Measurements from ENCODE around the gene TTC3. TPM values are rescaled to one million over a fixed set of nuclear protein-coding genes. Genes with fewer than 3 reads are reported as not detected.
"Not testable (repeated sequence)": the region's sequence is repeated elsewhere in the genome, so short reads cannot be mapped to it uniquely, and the experiment has no call there.

Gene TTC3
- total RNA-seq, 1 donor from 2014 or later: 216 TPM

- H3K4me3 Mint-ChIP-seq: no peak overlapping the region
- TF ChIP-seq CTCF (conservative IDR thresholded peaks at IDR 0.05): no peak
Measured at GRCh38 chr21:37032293-37032692, 40.8 kb upstream of the TTC3 start.

GRCh38 chr21:37032877-37033471 is 40.1 kb upstream of the TTC3 start:
- Mint-ChIP-seq H3K9me3 (no peaks in the 10 kb centered on the region), H3K27ac (ENCODE audit: unreplicated experiment) (no peak overlapping the region), H3K27me3 (ENCODE audit: low read depth) (no peaks in the 10 kb centered on the region), H3K4me1 (peaks cover 4% of the 10 kb centered on the region), H3K36me3 (ENCODE audit: low read depth) (no peaks in the 10 kb centered on the region), H3K4me3 (no peak overlapping the region)
- no peak for DNase-seq (ENCODE audit: low read depth, low spot score)
- TF ChIP-seq CTCF (conservative IDR thresholded peaks at IDR 0.05): no peak

More at GRCh38 chr21:37032293-37032692, 40.8 kb upstream of the TTC3 start:
- Mint-ChIP-seq H3K27me3 (ENCODE audit: low read depth) (no peaks in the 10 kb centered on the region), H3K4me1 (peaks cover 4% of the 10 kb centered on the region), H3K9me3 (no peaks in the 10 kb centered on the region), H3K27ac (ENCODE audit: unreplicated experiment) (peak overlapping the region; percentile 36), H3K36me3 (ENCODE audit: low read depth) (no peaks in the 10 kb centered on the region)
- no peak for DNase-seq (ENCODE audit: low read depth, low spot score)

GRCh38 chr21:37034394-37034793 is 38.7 kb upstream of the TTC3 start:
- H3K36me3 Mint-ChIP-seq (ENCODE audit: low read depth); H3K4me3 Mint-ChIP-seq; H3K27ac Mint-ChIP-seq (ENCODE audit: unreplicated experiment); H3K27me3 Mint-ChIP-seq (ENCODE audit: low read depth); DNase-seq (ENCODE audit: low read depth, low spot score); H3K4me1 Mint-ChIP-seq; H3K9me3 Mint-ChIP-seq: not testable (repeated sequence)

GRCh38 chr21:37036177-37036576 is 36.9 kb upstream of the TTC3 start:
- H3K9me3 Mint-ChIP-seq: no peaks in the 10 kb centered on the region
- H3K36me3 Mint-ChIP-seq (ENCODE audit: low read depth): no peaks in the 10 kb centered on the region
- H3K4me1 Mint-ChIP-seq: peaks cover 11% of the 10 kb centered on the region
- TF ChIP-seq CTCF (conservative IDR thresholded peaks at IDR 0.05): no peak
- H3K4me3 Mint-ChIP-seq: no peak overlapping the region
- H3K27ac Mint-ChIP-seq (ENCODE audit: unreplicated experiment): no peak overlapping the region
- H3K27me3 Mint-ChIP-seq (ENCODE audit: low read depth): no peaks in the 10 kb centered on the region
- DNase-seq (ENCODE audit: low read depth, low spot score): no peak

- H3K4me3 Mint-ChIP-seq: no peak overlapping the region
- H3K36me3 Mint-ChIP-seq (ENCODE audit: low read depth): no peaks in the 10 kb centered on the region
- H3K27ac Mint-ChIP-seq (ENCODE audit: unreplicated experiment): no peak overlapping the region
- H3K9me3 Mint-ChIP-seq: no peaks in the 10 kb centered on the region
- H3K4me1 Mint-ChIP-seq: peaks cover 15% of the 10 kb centered on the region
- no peak for DNase-seq (ENCODE audit: low read depth, low spot score)
- H3K27me3 Mint-ChIP-seq (ENCODE audit: low read depth): no peaks in the 10 kb centered on the region
- TF ChIP-seq CTCF (conservative IDR thresholded peaks at IDR 0.05): no peak
Measured at GRCh38 chr21:37039411-37040075, 33.5 kb upstream of the TTC3 start.

- TF ChIP-seq CTCF (conservative IDR thresholded peaks at IDR 0.05): no peak
- Mint-ChIP-seq H3K9me3 (no peaks in the 10 kb centered on the region), H3K27me3 (ENCODE audit: low read depth) (no peaks in the 10 kb centered on the region), H3K4me3 (no peak overlapping the region), H3K27ac (ENCODE audit: unreplicated experiment) (no peak overlapping the region), H3K4me1 (peaks cover 15% of the 10 kb centered on the region), H3K36me3 (ENCODE audit: low read depth) (no peaks in the 10 kb centered on the region)
- no peak for DNase-seq (ENCODE audit: low read depth, low spot score)
Measured at GRCh38 chr21:37040212-37040611, 32.8 kb upstream of the TTC3 start.
